Measurements from ENCODE around the gene ACTR3.

The ACTR3 gene

DNA sequence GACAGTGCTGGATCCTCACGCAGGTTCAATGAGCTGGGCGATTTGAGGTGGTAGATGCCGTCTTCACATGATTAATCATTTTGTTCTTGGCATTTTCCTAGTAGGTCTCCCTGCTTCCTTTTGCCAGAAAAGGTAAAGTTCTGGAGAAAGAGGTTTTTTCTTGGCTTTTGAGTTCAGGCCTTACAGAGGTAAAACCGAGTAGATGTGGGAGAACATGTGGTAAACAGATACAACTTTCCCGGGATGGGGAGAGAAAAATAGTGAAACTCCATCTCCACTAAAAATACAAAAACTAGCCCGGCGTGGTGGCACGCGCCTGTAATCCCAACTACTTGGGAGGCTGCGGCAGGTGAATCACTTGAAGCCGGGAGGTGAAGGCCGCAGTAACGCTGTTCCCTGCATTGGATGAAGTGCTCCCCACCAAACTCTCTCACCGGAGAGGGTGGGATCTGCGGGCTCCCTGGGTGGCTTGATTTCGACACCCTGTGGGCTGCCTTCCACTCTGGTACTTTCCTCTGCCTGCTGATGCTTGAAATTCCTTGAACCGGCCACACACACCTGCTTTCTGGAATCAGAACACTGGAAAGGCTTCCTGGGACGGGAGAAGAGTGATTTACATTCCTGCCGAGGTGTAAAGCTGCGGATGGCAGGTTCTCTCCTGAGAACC lies 88.8 kb downstream of the ACTR3 start:
- Histone ChIP-seq H3K27ac (ENCODE audit: low read depth, low read length) (no peak overlapping the region), H3K79me2 (ENCODE audit: insufficient read depth, low read length) (no peaks in the 10 kb centered on the region), H2AFZ (ENCODE audit: low read depth, low read length, severe bottlenecking) (no peak overlapping the region), H3K4me2 (ENCODE audit: low read depth, low read length, poor library complexity, severe bottlenecking) (no peak overlapping the region), H3K9me3 (ENCODE audit: insufficient read depth, low read length) (no peaks in the 10 kb centered on the region), H3K36me3 (ENCODE audit: low read length) (no peaks in the 10 kb centered on the region), H3K9ac (ENCODE audit: low read length) (no peak overlapping the region), H3F3A (ENCODE audit: insufficient read depth) (no peaks in the 10 kb centered on the region), H3K27me3 (ENCODE audit: low read length) (no peaks in the 10 kb centered on the region), H3K9me2 (replicated peaks; ENCODE audit: insufficient read depth, low read length) (no peaks in the 10 kb centered on the region), H4K20me1 (ENCODE audit: low read depth, low read length) (no peaks in the 10 kb centered on the region), H3K4me3 (ENCODE audit: insufficient read depth, low read length, poor library complexity, severe bottlenecking) (no peak overlapping the region)
- TF ChIP-seq, protein P1, sequence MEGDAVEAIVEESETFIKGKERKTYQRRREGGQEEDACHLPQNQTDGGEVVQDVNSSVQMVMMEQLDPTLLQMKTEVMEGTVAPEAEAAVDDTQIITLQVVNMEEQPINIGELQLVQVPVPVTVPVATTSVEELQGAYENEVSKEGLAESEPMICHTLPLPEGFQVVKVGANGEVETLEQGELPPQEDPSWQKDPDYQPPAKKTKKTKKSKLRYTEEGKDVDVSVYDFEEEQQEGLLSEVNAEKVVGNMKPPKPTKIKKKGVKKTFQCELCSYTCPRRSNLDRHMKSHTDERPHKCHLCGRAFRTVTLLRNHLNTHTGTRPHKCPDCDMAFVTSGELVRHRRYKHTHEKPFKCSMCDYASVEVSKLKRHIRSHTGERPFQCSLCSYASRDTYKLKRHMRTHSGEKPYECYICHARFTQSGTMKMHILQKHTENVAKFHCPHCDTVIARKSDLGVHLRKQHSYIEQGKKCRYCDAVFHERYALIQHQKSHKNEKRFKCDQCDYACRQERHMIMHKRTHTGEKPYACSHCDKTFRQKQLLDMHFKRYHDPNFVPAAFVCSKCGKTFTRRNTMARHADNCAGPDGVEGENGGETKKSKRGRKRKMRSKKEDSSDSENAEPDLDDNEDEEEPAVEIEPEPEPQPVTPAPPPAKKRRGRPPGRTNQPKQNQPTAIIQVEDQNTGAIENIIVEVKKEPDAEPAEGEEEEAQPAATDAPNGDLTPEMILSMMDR (IDR thresholded peaks at IDR 0.05; ENCODE audit: insufficient read depth, low read length, poor library complexity, severe bottlenecking) = no peak
- TF ChIP-seq EZH2phosphoT487 (conservative IDR thresholded peaks at IDR 0.05; ENCODE audit: low read length) = no peak

DNA sequence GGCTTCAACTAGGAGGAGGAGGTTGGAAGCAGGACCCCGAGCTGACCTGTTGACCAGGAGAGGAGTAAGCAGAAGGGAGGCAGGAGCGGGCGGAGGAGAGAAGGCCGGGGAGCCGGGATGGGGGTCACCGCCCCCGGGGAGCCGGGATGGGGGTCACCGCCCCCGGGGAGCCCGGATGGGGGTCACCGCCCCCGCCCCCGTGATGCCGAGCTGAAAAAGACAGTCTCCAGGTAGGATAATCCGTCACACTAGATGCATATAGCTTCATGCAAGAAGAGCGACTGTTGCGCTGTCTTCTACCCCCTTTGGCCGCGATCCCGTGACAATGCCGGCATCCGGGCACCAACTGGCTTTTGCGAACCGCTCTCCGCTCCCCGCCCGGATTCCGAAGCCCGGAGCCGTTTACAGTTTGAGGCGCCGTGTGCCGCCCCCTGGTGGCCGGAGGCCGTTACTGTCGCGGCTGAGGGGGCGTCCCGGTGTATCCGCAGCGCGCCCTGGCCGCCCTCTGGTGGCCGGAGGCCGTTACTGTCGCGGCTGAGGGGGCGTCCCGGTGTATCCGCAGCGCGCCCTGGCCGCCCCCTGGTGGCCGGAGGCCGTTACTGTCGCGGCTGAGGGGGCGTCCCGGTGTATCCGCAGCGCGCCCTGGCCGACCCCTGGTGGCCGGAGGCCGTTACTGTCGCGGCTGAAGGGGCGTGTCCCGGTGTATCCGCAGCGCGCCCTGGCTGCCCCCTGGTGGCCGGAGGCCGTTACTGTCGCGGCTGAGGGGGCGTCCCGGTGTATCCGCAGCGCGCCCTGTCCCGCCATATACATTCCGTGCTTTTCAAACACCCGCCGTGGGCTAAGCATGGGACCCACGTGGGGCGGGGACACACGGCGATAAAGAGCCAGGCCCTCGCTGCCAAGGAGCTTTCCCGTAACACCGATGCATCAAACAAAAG lies 89.6 kb downstream of the ACTR3 start:
- no peaks in the 10 kb centered on the region for H3F3A ChIP-seq (ENCODE audit: insufficient read depth)
- H2AFZ ChIP-seq (ENCODE audit: low read depth, low read length, severe bottlenecking) = no peak overlapping the region
- H3K9me2 ChIP-seq (replicated peaks; ENCODE audit: insufficient read depth, low read length) = no peaks in the 10 kb centered on the region
- H4K20me1 ChIP-seq (ENCODE audit: low read depth, low read length) = no peaks in the 10 kb centered on the region
- H3K79me2 ChIP-seq (ENCODE audit: insufficient read depth, low read length) = no peaks in the 10 kb centered on the region
- TF ChIP-seq, protein P1 (IDR thresholded peaks at IDR 0.05; ENCODE audit: insufficient read depth, low read length, poor library complexity, severe bottlenecking) = peak; percentile 63
- TF ChIP-seq EZH2phosphoT487 (conservative IDR thresholded peaks at IDR 0.05; ENCODE audit: low read length) = no peak
- no peak overlapping the region for H3K9ac ChIP-seq (ENCODE audit: low read length)
- H3K27ac ChIP-seq (ENCODE audit: low read depth, low read length) = no peak overlapping the region
- no peaks in the 10 kb centered on the region for H3K27me3 ChIP-seq (ENCODE audit: low read length)
- H3K9me3 ChIP-seq (ENCODE audit: insufficient read depth, low read length) = no peaks in the 10 kb centered on the region
- no peak overlapping the region for H3K4me3 ChIP-seq (ENCODE audit: insufficient read depth, low read length, poor library complexity, severe bottlenecking)
- H3K4me2 ChIP-seq (ENCODE audit: low read depth, low read length, poor library complexity, severe bottlenecking) = no peak overlapping the region
- no peaks in the 10 kb centered on the region for H3K36me3 ChIP-seq (ENCODE audit: low read length)

DNA sequence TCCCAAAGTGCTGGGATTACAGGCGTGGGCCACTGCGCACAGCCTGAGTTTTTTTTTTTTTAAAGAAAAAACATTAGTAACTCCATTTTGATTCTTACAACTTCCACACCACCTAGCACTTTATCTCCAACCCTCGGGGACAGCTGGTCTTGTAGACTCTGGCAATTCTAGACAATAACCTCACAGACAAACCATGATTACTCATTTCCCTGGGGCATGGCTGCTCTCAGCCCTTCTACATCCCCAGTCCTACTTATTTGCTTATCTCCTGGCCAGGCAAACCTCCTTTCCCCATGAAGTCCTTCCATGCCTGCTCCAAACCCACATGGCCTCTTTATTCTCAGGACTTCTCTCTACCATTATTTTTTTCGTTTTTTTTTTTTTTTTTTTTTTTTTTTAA lies 91.1 kb downstream of the ACTR3 start:
- no peak overlapping the region for H2AFZ ChIP-seq (ENCODE audit: low read depth, low read length, severe bottlenecking)
- H3K4me3 ChIP-seq (ENCODE audit: insufficient read depth, low read length, poor library complexity, severe bottlenecking) = no peak overlapping the region
- TF ChIP-seq, protein P1 (IDR thresholded peaks at IDR 0.05; ENCODE audit: insufficient read depth, low read length, poor library complexity, severe bottlenecking) = no peak
- TF ChIP-seq EZH2phosphoT487 (conservative IDR thresholded peaks at IDR 0.05; ENCODE audit: low read length) = no peak
- H4K20me1 ChIP-seq (ENCODE audit: low read depth, low read length) = no peaks in the 10 kb centered on the region
- no peaks in the 10 kb centered on the region for H3K9me2 ChIP-seq (replicated peaks; ENCODE audit: insufficient read depth, low read length)
- no peak overlapping the region for H3K27ac ChIP-seq (ENCODE audit: low read depth, low read length)
- H3K36me3 ChIP-seq (ENCODE audit: low read length) = no peaks in the 10 kb centered on the region
- no peaks in the 10 kb centered on the region for H3K9me3 ChIP-seq (ENCODE audit: insufficient read depth, low read length)
- H3K27me3 ChIP-seq (ENCODE audit: low read length) = no peaks in the 10 kb centered on the region
- no peak overlapping the region for H3K9ac ChIP-seq (ENCODE audit: low read length)
- no peak overlapping the region for H3K4me2 ChIP-seq (ENCODE audit: low read depth, low read length, poor library complexity, severe bottlenecking)
- H3K79me2 ChIP-seq (ENCODE audit: insufficient read depth, low read length) = no peaks in the 10 kb centered on the region
- H3F3A ChIP-seq (ENCODE audit: insufficient read depth) = no peaks in the 10 kb centered on the region
